HepG2 (cell line): ENCODE results near the gene WIPF3. TPM values are rescaled to one million over a fixed set of nuclear protein-coding genes. Genes with fewer than 3 reads are reported as not detected.

Experiments
- ATAC-seq: fragments of 200-7000 bp; cut with Tn5 transposase; 3 replicates; pipeline ENCODE4 v1.9.1; 2020; ENCODE audit warnings: mild to moderate bottlenecking, moderate library complexity
- BruUV-seq: library from RNA; stranded (reverse); fragments of 400-500 nt; replicated peaks from 2 replicates; lab custom pipeline; 2021; lab: Mats Ljungman, UMichigan
- CTCF ChIA-PET: fragments of 300-600 bp; formaldehyde crosslinking; extraction: SDS; loops from one replicate; lab custom pipeline; 2021; ENCODE audit warnings: low total read pairs, inconsistent platforms, low intra/inter-chr PET ratio; lab: Yijun Ruan, JAX
- POLR2A ChIA-PET: fragments of 350-600 bp; sonication (Branson Sonifier 250); formaldehyde crosslinking; loops from one replicate; lab custom pipeline; 2020; ENCODE audit warnings: antibody characterized with exemption, inconsistent platforms; lab: Yijun Ruan, JAX
- DNase-seq: peaks from one replicate; pipeline ENCODE4 v3.0.0-alpha.2; 2015; ENCODE audit warnings: low spot score
- FAIRE-seq: peaks from 3 replicates; lab custom pipeline; 2011; peaks lifted over from hg19 to GRCh38; lab: Jason Lieb, UNC
- H2AFZ ChIP-seq: one replicate; pipeline ENCODE4 v1.6.1; 2011; ENCODE audit warnings: low read length, inconsistent platforms
- H3K27ac ChIP-seq: fragments of 300-600 bp; 3 replicates; pipeline ENCODE4 v1.8.0; 2011; ENCODE audit warnings: mixed run types, mild to moderate bottlenecking, mixed read lengths, low read length, inconsistent platforms; ENCODE audit not compliant: insufficient read depth; ENCODE audit errors: extremely low read length
- H3K27me3 ChIP-seq, 2 experiments: fragments of 200-600 bp in 1 of 2; 2 replicates in 1 of 2; 3 replicates in 1 of 2; pipeline versions ENCODE4 v1.6.0 to v1.8.0; 2011; ENCODE audit warnings: low read length in 2 of 2, mild to moderate bottlenecking in 2 of 2, moderate library complexity in 2 of 2, inconsistent platforms in 1 of 2; ENCODE audit not compliant: insufficient read depth in 2 of 2, control insufficient read depth in 1 of 2
- H3K36me3 ChIP-seq, 2 experiments: fragments of 200-600 bp in 1 of 2; replicated peaks in 1 of 2; 2 replicates in 1 of 2; 3 replicates in 1 of 2; pipeline versions ENCODE4 v1.5.1 to v1.8.0; 2011; ENCODE audit warnings: low read length in 2 of 2, inconsistent platforms in 1 of 2; ENCODE audit not compliant: insufficient read depth in 2 of 2, control insufficient read depth in 1 of 2
- H3K4me1 ChIP-seq: 2 replicates; pipeline ENCODE4 v1.5.1; 2012; ENCODE audit warnings: low read length, inconsistent platforms; ENCODE audit not compliant: insufficient read depth
- H3K4me2 ChIP-seq: 2 replicates; pipeline ENCODE4 v1.6.0; 2011; ENCODE audit warnings: low read depth, low read length, inconsistent platforms
- H3K4me3 ChIP-seq, 3 experiments: fragments of 200-600 bp in 1 of 3; sonication (generic), shearing (Covaris generic) in 1 of 3; replicated peaks in 1 of 3; 2 replicates each; pipeline ENCODE4 v1.5.1; 2011 to 2016; ENCODE audit warnings: low read length in 3 of 3, inconsistent platforms in 2 of 3, low read depth in 2 of 3, mild to moderate bottlenecking in 2 of 3, control low read depth in 1 of 3, mixed read lengths in 1 of 3; ENCODE audit not compliant: insufficient read depth in 1 of 3
- H3K79me2 ChIP-seq: one replicate; pipeline ENCODE4 v1.6.1; 2011; ENCODE audit warnings: low read length, inconsistent platforms; ENCODE audit not compliant: insufficient read depth
- H3K9ac ChIP-seq: 2 replicates; pipeline ENCODE4 v1.6.0; 2011; ENCODE audit warnings: mild to moderate bottlenecking, low read depth, low read length, inconsistent platforms; ENCODE audit not compliant: insufficient read depth
- H3K9me3 ChIP-seq: 2 replicates; pipeline ENCODE4 v1.5.1; 2012; ENCODE audit warnings: mild to moderate bottlenecking, low read length
- H4K20me1 ChIP-seq: 2 replicates; pipeline ENCODE4 v1.6.0; 2011; ENCODE audit warnings: inconsistent platforms, mild to moderate bottlenecking, low read length, moderate library complexity; ENCODE audit not compliant: insufficient read depth
- ARNT ChIP-seq: fragments of 450-650 bp; IDR thresholded peaks from 2 replicates; pipeline ENCODE4 v1.6.1; 2017
- BRCA1 ChIP-seq: sonication (generic); formaldehyde crosslinking; IDR thresholded peaks from 2 replicates; pipeline ENCODE4 v1.4.0; 2020; ENCODE audit warnings: missing genetic modification reagents
- CREB1 ChIP-seq, 2 experiments: fragments of 450-650 bp in 1 of 2; IDR thresholded peaks; 2 replicates each; pipeline ENCODE4 v1.6.1; 2016 to 2017; ENCODE audit warnings: control low read depth in 1 of 2, mild to moderate bottlenecking in 1 of 2, missing compliant biosample characterization in 1 of 2, missing genetic modification characterization in 1 of 2
- FOSL1 ChIP-seq: sonication (generic); formaldehyde crosslinking; IDR thresholded peaks from 2 replicates; pipeline ENCODE4 v1.9.0; 2021; ENCODE audit warnings: missing genetic modification reagents, borderline replicate concordance
- KDM3A ChIP-seq: IDR thresholded peaks from 2 replicates; pipeline ENCODE4 v1.6.1; 2018; ENCODE audit warnings: low read depth, missing compliant biosample characterization
- KMT2A ChIP-seq: sonication (generic); formaldehyde crosslinking; IDR thresholded peaks from 2 replicates; pipeline ENCODE4 v1.4.0; 2020; ENCODE audit warnings: missing genetic modification reagents
- SIN3B ChIP-seq: fragments of 150-350 bp; IDR thresholded peaks from 2 replicates; pipeline ENCODE4 v1.6.1; 2014; ENCODE audit warnings: low read length
- TOPORS ChIP-seq: sonication (generic); formaldehyde crosslinking; IDR thresholded peaks from 2 replicates; pipeline ENCODE4 v1.8.0; 2023; ENCODE audit warnings: mild to moderate bottlenecking, missing genetic modification reagents
- ZNF234 ChIP-seq: sonication (generic); formaldehyde crosslinking; conservative IDR thresholded peaks from 2 replicates; pipeline ENCODE4 v1.5.1; 2020; ENCODE audit warnings: mild to moderate bottlenecking, missing genetic modification reagents
- ZNF556 ChIP-seq: sonication (generic); formaldehyde crosslinking; IDR thresholded peaks from 2 replicates; pipeline ENCODE4 v1.4.0; 2020; ENCODE audit warnings: mild to moderate bottlenecking, missing genetic modification reagents, borderline replicate concordance
- ZNF562 ChIP-seq: sonication (generic); formaldehyde crosslinking; IDR thresholded peaks from 2 replicates; pipeline ENCODE4 v1.8.0; 2022; ENCODE audit warnings: missing genetic modification reagents, borderline replicate concordance
- ZSCAN31 ChIP-seq: sonication (generic); formaldehyde crosslinking; IDR thresholded peaks from 2 replicates; pipeline ENCODE4 v1.5.0; 2020; ENCODE audit warnings: low read depth, mild to moderate bottlenecking, missing genetic modification reagents
- WGBS: methylation state at CpG from one replicate; pipeline ENCODE4 v1.1.6; 2017; ENCODE audit warnings: low lambda C conversion rate; 5-methylcytosine and 5-hydroxymethylcytosine counted together
- in situ Hi-C: cut with HindIII; loops from 2 replicates; pipeline ENCODE4 v1.10.0; 2017; ENCODE audit warnings: low pct_unique_long_range_greater_than_20kb; ENCODE audit not compliant: extremely low pct_ligation_motif_present
- intact Hi-C: fragments of 100-400 bp; cut with micrococcal nuclease; formaldehyde crosslinking; loops from one replicate; pipeline ENCODE4 v1.10.0; 2022; ENCODE audit not compliant: unreplicated experiment
- polyA plus RNA-seq, 8 experiments: library from polyadenylated mRNA; depleted of rRNA in 3 of 8; stranded (reverse) in 7 of 8; unstranded in 1 of 8; fragments of >200 nt; fragmentation: Illumina TruSeq in 4 of 8; extraction: Trizol in 4 of 8; gene quantifications; 2 replicates each; pipeline versions ENCODE4 v1.2.1 to v1.2.3, GENCODE V29; 2011 to 2016; ENCODE audit warnings: low read depth in 4 of 8, missing spikeins in 1 of 8, mixed read lengths in 1 of 8; ENCODE audit not compliant: insufficient read depth in 1 of 8
- total RNA-seq, 5 experiments: library from RNA; depleted of rRNA; stranded (reverse); fragments of >200 nt; fragmentation: Illumina TruSeq; extraction: Trizol; gene quantifications; 2 replicates each; pipeline ENCODE4 v1.2.3, GENCODE V29; 2016; ENCODE audit warnings: low read depth in 1 of 5
- TF ChIP-seq, protein P1 (sequence below): sonication (generic); formaldehyde crosslinking; IDR thresholded peaks from 2 replicates; pipeline ENCODE4 v1.5.0; 2020; ENCODE audit warnings: mild to moderate bottlenecking, missing genetic modification reagents, moderate library complexity
- TF ChIP-seq, protein P2 (sequence below): sonication (generic); formaldehyde crosslinking; IDR thresholded peaks from 2 replicates; pipeline ENCODE4 v1.4.0; 2020; ENCODE audit warnings: missing genetic modification reagents, low read depth, mild to moderate bottlenecking, borderline replicate concordance
- TF ChIP-seq, protein P3 (sequence below): sonication (generic); formaldehyde crosslinking; conservative IDR thresholded peaks from 2 replicates; pipeline ENCODE4 v1.8.0; 2022; ENCODE audit warnings: mild to moderate bottlenecking, moderate library complexity, missing genetic modification reagents

Gene WIPF3
- total and polyA plus RNA-seq, 2 of the 13 experiments (the other 11 are each of a cell fraction or from before 2014, with no cell fraction given): 0.03 TPM; not detected in 1

DNA sequence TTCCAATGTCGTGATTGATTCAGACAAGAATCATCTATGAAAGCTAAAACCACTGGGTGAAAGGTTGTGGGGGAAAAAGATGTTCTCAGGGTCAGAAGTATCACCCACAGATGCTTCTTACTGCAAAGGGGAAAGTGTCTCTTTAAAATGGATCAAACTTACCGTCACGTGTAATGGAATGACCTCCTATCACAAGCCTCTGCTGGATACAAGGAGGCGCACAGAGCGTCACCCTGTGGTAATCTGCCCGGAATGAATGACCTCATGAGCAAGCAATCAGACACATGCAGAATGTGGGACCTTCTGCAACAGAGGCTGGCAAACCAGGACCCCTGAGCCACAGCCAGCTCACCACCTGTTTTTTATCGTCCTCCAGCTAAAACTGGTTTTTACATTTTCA is 33.0 kb downstream of the WIPF3 start:
- intact Hi-C loops: no loop called here
- no peak overlapping the region for H3K4me2 ChIP-seq
- H3K4me3 ChIP-seq: no peak overlapping the region
- no peaks in the 10 kb centered on the region for H3K4me1 ChIP-seq
- FAIRE-seq (no peak), ATAC-seq (0 out of 3 replicates have a peak, but pooled peaks have one; percentile 28), DNase-seq (peak; percentile 15)
- H4K20me1 ChIP-seq: no peaks in the 10 kb centered on the region
- ChIA-PET CTCF (no interaction called here), POLR2A (interaction anchor here (0.6 kb wide), 1 partner anchor 277 kb away, joined by 3 read pairs; no protein-coding TSS in a partner anchor)
- H3K9ac ChIP-seq: no peak overlapping the region
- in situ Hi-C loops: no loop called here
- no peak overlapping the region for H2AFZ ChIP-seq
- WGBS: 6% methylated on average over 7 of the region's 7 CpGs
- no peaks in the 10 kb centered on the region for H3K79me2 ChIP-seq
- no peaks in the 10 kb centered on the region for H3K9me3 ChIP-seq
- TF ChIP-seq CREB1 (IDR thresholded peaks at IDR 0.05) (0 out of 2 replicates have a peak, but pooled peaks have one; percentile 24), CREB1 (CRISPR knock-in tag; IDR thresholded peaks at IDR 0.05) (no peak), ZSCAN31 (CRISPR knock-in tag) (no peak), ZNF234 (CRISPR knock-in tag) (no peak), KDM3A (CRISPR knock-in tag) (no peak)
- TF ChIP-seq, protein P1, sequence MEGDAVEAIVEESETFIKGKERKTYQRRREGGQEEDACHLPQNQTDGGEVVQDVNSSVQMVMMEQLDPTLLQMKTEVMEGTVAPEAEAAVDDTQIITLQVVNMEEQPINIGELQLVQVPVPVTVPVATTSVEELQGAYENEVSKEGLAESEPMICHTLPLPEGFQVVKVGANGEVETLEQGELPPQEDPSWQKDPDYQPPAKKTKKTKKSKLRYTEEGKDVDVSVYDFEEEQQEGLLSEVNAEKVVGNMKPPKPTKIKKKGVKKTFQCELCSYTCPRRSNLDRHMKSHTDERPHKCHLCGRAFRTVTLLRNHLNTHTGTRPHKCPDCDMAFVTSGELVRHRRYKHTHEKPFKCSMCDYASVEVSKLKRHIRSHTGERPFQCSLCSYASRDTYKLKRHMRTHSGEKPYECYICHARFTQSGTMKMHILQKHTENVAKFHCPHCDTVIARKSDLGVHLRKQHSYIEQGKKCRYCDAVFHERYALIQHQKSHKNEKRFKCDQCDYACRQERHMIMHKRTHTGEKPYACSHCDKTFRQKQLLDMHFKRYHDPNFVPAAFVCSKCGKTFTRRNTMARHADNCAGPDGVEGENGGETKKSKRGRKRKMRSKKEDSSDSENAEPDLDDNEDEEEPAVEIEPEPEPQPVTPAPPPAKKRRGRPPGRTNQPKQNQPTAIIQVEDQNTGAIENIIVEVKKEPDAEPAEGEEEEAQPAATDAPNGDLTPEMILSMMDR (CRISPR knock-in tag): peak; percentile 24; the same call in 1 of the 2 replicates
- no peak overlapping the region for H3K27ac ChIP-seq
- H3K36me3 ChIP-seq: no peaks in the 10 kb centered on the region
- BruUV-seq: no TSS peak
- peaks cover 0 to 15% of the 10 kb centered on the region in 2 experiments; a peak in 4 of 5 replicates for H3K27me3 ChIP-seq

DNA sequence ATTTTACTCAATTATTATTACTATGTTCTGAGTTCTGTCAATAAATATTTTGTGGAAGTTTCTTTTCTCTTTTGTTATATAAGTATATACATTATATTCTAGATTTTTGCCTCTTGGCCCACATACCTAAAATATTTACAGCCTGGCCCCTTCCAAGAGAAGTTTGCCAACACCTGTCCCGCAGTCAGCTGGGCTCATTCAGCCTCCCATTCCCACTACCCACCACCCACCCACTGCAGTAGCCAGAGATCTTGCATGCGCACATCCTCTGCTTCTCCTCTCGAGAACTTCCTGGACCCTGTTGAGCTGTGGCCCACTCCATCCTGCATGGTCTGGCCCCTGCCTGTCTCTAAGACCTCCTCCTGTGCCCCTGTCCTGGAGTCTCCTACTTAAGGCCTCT is 33.6 kb downstream of the WIPF3 start:
- H3K9me3 ChIP-seq: no peaks in the 10 kb centered on the region
- 35% methylated on average over 3 of the region's 3 CpGs for WGBS
- peaks cover 0 to 21% of the 10 kb centered on the region in 2 experiments; a peak in 4 of 5 replicates for H3K27me3 ChIP-seq
- no peak overlapping the region for H3K4me3 ChIP-seq
- no peak overlapping the region for H3K4me2 ChIP-seq
- FAIRE-seq (no peak), DNase-seq (no peak), ATAC-seq (no peak)
- POLR2A ChIA-PET: interaction anchor here (0.6 kb wide), 1 partner anchor 277 kb away, joined by 3 read pairs; no protein-coding TSS in a partner anchor
- H3K36me3 ChIP-seq: no peaks in the 10 kb centered on the region
- no peak overlapping the region for H3K27ac ChIP-seq
- no peak overlapping the region for H2AFZ ChIP-seq
- intact Hi-C loops: no loop called here
- H3K79me2 ChIP-seq: no peaks in the 10 kb centered on the region
- in situ Hi-C loops: no loop called here
- no TSS peak for BruUV-seq
- no peak overlapping the region for H3K9ac ChIP-seq
- CTCF ChIA-PET: no interaction called here
- no peaks in the 10 kb centered on the region for H3K4me1 ChIP-seq
- H4K20me1 ChIP-seq: no peaks in the 10 kb centered on the region
- TF ChIP-seq ZNF562 (CRISPR knock-in tag) (no peak), KMT2A (no peak), ZNF556 (CRISPR knock-in tag) (no peak), TOPORS (CRISPR knock-in tag) (no peak), BRCA1 (CRISPR knock-in tag) (no peak), SIN3B (no peak), FOSL1 (CRISPR knock-in tag) (no peak), ARNT (no peak)
- TF ChIP-seq, protein P2, sequence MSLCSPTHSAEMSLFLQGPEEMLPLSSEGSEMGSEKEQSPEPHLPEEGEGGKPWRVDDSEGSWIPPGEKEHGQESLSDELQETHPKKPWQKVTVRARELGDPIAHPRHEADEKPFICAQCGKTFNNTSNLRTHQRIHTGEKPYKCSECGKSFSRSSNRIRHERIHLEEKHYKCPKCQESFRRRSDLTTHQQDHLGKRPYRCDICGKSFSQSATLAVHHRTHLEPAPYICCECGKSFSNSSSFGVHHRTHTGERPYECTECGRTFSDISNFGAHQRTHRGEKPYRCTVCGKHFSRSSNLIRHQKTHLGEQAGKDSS (CRISPR knock-in tag): no peak
- TF ChIP-seq, protein P3, sequence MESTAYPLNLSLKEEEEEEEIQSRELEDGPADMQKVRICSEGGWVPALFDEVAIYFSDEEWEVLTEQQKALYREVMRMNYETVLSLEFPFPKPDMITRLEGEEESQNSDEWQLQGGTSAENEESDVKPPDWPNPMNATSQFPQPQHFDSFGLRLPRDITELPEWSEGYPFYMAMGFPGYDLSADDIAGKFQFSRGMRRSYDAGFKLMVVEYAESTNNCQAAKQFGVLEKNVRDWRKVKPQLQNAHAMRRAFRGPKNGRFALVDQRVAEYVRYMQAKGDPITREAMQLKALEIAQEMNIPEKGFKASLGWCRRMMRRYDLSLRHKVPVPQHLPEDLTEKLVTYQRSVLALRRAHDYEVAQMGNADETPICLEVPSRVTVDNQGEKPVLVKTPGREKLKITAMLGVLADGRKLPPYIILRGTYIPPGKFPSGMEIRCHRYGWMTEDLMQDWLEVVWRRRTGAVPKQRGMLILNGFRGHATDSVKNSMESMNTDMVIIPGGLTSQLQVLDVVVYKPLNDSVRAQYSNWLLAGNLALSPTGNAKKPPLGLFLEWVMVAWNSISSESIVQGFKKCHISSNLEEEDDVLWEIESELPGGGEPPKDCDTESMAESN (CRISPR knock-in tag): no peak
